GM19035 (cell line): ENCODE measurements around the gene DHDH.

ENCODE experiments used
- ATAC-seq: cut with Tn5 transposase; IDR thresholded peaks from one replicate; pipeline ENCODE4 v1.9.1; 2021; ENCODE audit not compliant: unreplicated experiment

Gene DHDH

GRCh38 chr19:48965806-48966540 lies 32.5 kb downstream of the DHDH start:
- peak; percentile 22 for ATAC-seq

- no peak for ATAC-seq
Measured at GRCh38 chr19:48966541-48967345, 33.2 kb downstream of the DHDH start.

DNA sequence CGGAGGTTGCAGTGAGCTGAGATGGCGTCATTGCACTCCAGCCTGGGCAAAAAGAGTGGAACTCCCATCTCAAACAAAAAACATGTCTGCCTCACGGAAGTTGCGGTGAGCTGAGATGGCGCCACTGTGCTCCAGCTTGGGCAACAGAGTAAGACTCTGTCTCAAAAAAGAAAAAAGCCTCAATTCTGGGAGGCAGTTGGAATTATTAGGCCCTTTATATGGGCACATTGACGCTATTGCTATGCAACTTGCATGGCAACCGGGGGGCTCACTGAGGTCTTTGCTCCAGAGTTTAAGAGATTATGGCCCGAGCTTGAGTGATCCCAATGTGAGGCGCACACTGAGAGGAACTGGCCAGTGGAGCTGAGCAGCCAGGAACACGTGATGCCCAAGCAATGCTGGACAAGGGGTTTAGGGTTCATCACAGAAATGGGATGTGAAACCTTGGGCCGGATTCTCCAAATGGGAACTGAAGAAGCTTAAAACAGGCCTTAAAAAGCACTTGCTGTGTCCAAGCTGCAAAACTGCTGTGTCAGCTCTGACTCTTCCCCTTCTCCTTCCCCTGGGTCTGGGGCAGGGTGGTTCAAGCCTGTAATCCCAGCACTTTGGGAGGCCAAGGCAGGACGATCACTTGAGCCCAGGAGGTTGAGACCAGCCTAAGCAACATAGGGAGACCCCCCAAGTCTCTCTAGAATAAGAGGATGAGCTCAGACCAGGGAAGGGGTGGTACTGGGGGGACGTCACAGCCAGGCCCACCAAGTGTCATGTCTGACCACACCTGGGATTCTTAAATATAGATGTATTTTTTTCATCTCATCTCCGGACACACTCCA lies 34.1 kb downstream of the DHDH start:
- ATAC-seq, result no peak

- no peak for ATAC-seq
Measured at GRCh38 chr19:48968179-48968661, 34.7 kb downstream of the DHDH start.

GRCh38 chr19:48968813-48969218 lies 35.3 kb downstream of the DHDH start:
- ATAC-seq, result no peak

DNA sequence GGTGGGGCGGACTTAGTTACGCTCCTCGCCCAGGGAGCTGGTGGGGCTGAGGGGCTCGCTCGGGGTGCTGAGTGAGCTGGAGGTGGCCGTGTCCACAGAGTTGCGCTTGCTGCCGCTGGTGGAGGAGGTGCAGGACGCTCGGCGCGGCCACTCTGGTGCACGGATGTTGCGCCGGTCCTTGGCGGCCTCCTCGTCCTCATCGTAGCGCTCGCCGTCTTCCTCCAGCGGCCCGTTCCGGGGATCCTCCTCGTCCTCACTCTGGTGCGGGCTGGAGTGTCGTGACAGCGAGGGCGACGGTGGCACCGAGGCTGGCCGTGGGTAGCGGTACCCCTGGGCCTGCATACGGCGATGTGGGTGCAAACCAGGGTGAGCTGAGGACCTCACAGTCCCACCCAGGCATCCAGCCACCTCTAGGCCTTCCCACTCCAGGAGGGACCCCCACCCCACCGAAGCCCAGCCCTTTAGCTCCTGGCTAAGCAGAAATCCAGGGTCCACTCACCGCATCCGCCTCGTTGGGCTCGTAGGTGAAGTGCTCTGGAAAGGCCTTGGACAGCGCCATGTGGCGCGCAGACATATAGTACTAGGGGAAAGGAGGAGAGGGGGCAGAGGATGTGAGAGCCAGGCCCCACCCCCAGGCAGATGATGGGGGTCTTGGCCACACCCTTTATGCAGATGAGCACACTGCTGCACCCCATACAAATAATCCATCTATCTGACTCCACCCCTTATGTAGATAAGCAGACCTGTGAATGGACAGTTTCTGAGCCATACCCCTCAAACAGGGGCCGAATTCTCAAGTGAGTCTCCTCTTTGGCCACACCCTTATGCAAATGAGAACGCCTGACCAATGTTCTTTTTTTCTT lies 36.0 kb downstream of the DHDH start:
- no peak for ATAC-seq

DNA sequence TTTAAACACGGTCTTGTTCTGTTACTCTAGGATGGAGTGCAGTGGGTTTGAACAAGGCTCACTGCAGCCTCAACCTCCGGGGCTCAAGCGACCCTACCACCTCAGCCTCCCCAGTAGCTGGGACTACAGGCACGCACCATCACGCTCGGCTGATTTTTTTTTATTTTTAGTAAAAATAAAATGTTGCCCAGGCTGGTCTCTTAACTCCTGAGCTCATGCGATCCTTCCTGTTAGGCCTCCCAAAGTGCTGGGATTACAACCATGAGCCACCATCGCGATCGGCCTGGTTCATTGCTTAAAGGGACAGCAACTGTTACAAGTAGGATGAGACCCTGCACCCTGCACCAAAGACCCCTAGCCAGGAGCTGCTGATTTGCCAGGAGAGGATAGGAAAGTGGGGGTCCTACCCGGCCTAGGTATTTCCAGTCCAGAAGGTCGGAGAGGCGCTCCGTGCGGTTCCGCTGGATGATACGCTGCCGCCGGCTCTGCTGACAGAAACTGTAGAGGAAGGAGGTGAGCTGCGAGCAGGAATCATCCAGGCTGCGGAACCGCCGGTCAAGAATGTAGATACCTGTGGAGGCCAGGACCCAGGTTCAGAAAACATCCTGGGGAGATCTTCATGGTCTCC lies 36.8 kb downstream of the DHDH start:
- ATAC-seq, result no peak

GRCh38 chr19:48970923-48971395 lies 37.5 kb downstream of the DHDH start:
- no peak for ATAC-seq

- ATAC-seq, result no peak
Measured at GRCh38 chr19:48975947-48976847, 42.7 kb downstream of the DHDH start.

DNA sequence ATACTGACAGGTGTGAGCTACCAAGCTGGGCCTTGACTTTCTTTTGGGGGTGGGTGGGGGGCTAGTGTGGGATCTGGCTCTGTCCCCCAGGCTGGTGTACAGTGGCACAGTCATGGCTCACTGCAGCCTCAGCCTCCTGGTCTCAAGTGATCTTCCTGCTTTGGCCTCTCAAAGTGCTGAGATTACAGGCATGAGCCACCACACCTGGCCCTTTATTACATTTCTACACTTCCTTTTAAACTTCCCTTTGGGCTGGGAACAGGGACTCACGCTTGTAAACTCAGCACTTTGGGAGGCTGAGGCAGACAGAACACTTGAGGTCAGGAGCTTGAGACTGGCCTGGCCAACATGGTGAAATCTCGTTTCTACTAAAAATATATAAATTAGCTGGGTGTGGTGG lies 43.6 kb downstream of the DHDH start:
- ATAC-seq, result no peak

- no peak for ATAC-seq
Measured at GRCh38 chr19:48982280-48982679, 48.8 kb downstream of the DHDH start.

DNA sequence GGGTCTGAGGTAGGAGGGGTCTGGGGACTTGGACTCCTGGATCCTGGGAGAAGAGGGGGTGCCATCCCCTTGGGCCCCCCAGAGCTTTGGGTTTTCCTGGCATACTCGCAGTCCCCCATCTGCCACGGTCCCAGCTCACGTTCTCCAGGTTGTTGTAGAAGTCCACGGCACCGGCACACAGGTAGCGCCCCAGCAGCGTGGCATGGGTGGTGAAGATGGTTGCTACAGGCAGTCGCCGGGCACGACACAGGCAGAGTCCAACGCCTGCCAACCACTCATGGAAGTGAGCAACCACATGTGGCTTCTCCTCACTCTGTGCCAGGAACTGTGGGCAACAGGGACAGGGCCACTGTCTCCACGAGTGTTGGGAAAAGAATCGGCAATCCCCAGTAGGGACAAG lies 52.2 kb downstream of the DHDH start:
- ATAC-seq, result no peak

DNA sequence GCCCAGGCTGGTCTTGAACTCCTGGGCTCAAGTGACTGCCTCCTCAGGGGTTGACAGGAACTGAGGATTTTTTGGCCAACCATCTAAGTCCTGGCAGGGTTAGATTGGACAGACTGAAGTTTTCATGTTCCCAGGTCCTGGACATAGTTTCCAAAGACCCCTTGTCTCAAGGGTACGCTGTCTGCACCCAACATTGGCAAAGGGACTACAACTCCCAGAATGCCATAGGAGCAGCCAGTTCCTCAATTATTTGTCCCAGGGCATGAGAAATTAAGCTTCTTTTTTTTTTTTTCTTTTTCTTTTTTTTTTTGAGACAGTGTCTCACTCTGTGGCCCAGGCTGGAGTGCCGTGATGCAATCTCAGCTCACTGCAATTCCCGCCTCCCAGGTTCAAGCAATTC lies 52.7 kb downstream of the DHDH start:
- ATAC-seq, result no peak

DNA sequence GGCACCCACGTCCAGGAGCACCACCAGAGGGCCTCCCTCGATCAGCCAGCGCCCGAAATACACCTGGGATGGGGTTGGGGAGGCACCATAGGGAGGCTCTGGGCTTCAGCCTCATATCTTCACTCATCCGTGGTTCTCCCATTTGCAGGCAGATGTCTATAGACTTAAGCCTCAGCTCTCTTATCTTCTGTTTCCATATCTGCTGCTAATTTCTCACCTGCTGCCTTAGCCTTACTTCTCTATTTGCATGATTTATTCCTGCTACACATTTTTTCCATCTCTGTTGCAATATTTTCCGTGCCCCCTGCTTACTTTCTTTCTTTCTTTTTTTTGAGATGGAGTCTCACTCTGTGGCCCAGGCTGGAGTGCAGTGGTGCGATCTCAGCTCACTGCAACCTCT lies 53.8 kb downstream of the DHDH start:
- no peak for ATAC-seq

GRCh38 chr19:48988286-48988685 lies 54.8 kb downstream of the DHDH start:
- no peak for ATAC-seq

- ATAC-seq, result no peak
Measured at GRCh38 chr19:48988860-48989259, 55.4 kb downstream of the DHDH start.

GRCh38 chr19:48989701-48990291 lies 56.3 kb downstream of the DHDH start:
- no peak for ATAC-seq

- no peak for ATAC-seq
Measured at GRCh38 chr19:48990400-48990799, 56.9 kb downstream of the DHDH start.
